ENCODE measurements around the gene PGM2L1. TPM values are rescaled to one million over a fixed set of nuclear protein-coding genes. Genes with fewer than 3 reads are reported as not detected.
A peak's percentile ranks its signal among the peaks of the same experiment; 100 is the strongest.
"Not testable (repeated sequence)": the region's sequence is repeated elsewhere in the genome, so short reads cannot be mapped to it uniquely, and the experiment has no call there.

The PGM2L1 gene
- total and polyA plus RNA-seq, 5 donors: 0.84 to 3.0 (median 2.4) TPM

- Histone ChIP-seq H3K9me3 (ENCODE audit: control insufficient read depth, low read length) (no peaks in the 10 kb centered on the region), H3K27me3 (ENCODE audit: control insufficient read depth, insufficient read depth) (no peaks in the 10 kb centered on the region), H3K4me1 (ENCODE audit: control insufficient read depth, insufficient read depth, low read length) (no peaks in the 10 kb centered on the region), H3K4me3 (ENCODE audit: low read length) (no peak overlapping the region), H3K27ac (ENCODE audit: low read length) (no peak overlapping the region)
- no peak for ATAC-seq
- DNase-seq: no peak
- intact Hi-C loops (cut with DNase I): no loop called here
- 73% methylated on average over 6 of the region's 6 CpGs for WGBS
These were observed 59.3 kb downstream of the PGM2L1 start for GRCh38 chr11:74338963-74339362.

GRCh38 chr11:74333193-74333592 lies 65.0 kb downstream of the PGM2L1 start:
- Histone ChIP-seq H3K27ac (ENCODE audit: low read length) (no peak overlapping the region), H3K4me1 (ENCODE audit: control insufficient read depth, insufficient read depth, low read length) (no peaks in the 10 kb centered on the region), H3K27me3 (ENCODE audit: control insufficient read depth, insufficient read depth) (no peaks in the 10 kb centered on the region), H3K4me3 (ENCODE audit: low read length) (no peak overlapping the region), H3K9me3 (ENCODE audit: control insufficient read depth, low read length) (no peaks in the 10 kb centered on the region)
- intact Hi-C loops (cut with DNase I): no loop called here
- WGBS: 85% methylated on average over 1 of the region's 1 CpG
- ATAC-seq (no peak), DNase-seq (no peak)

GRCh38 chr11:74332291-74332690 lies 65.9 kb downstream of the PGM2L1 start:
- ATAC-seq (no peak), DNase-seq (no peak)
- no peak overlapping the region for H3K4me3 ChIP-seq (ENCODE audit: low read length)
- no peaks in the 10 kb centered on the region for H3K9me3 ChIP-seq (ENCODE audit: control insufficient read depth, low read length)
- intact Hi-C loops (cut with DNase I): no loop called here
- 100% methylated on average over 1 of the region's 1 CpG for whole genome bisulfite sequencing
- H3K27me3 ChIP-seq (ENCODE audit: control insufficient read depth, insufficient read depth): no peaks in the 10 kb centered on the region
- H3K27ac ChIP-seq (ENCODE audit: low read length): no peak overlapping the region
- H3K4me1 ChIP-seq (ENCODE audit: control insufficient read depth, insufficient read depth, low read length): no peaks in the 10 kb centered on the region

GRCh38 chr11:74331000-74331399 lies 67.2 kb downstream of the PGM2L1 start:
- WGBS: 73% methylated on average over 6 of the region's 6 CpGs
- DNase-seq; H3K27me3 ChIP-seq (ENCODE audit: control insufficient read depth, insufficient read depth); H3K4me3 ChIP-seq (ENCODE audit: low read length); H3K9me3 ChIP-seq (ENCODE audit: control insufficient read depth, low read length); H3K4me1 ChIP-seq (ENCODE audit: control insufficient read depth, insufficient read depth, low read length); intact Hi-C loops (cut with DNase I); H3K27ac ChIP-seq (ENCODE audit: low read length): not testable (repeated sequence)
- ATAC-seq: peak in 1 of 2 donors; percentile 8

GRCh38 chr11:74330075-74330858 lies 68.0 kb downstream of the PGM2L1 start:
- DNase-seq (no peak), ATAC-seq (no peak)
- intact Hi-C loops (cut with DNase I): no loop called here
- Histone ChIP-seq H3K27ac (ENCODE audit: low read length) (no peak overlapping the region), H3K4me1 (ENCODE audit: control insufficient read depth, insufficient read depth, low read length) (peaks cover 11% of the 10 kb centered on the region), H3K27me3 (ENCODE audit: control insufficient read depth, insufficient read depth) (no peaks in the 10 kb centered on the region), H3K4me3 (ENCODE audit: low read length) (no peak overlapping the region), H3K9me3 (ENCODE audit: control insufficient read depth, low read length) (no peaks in the 10 kb centered on the region)

GRCh38 chr11:74327076-74327475 lies 71.2 kb downstream of the PGM2L1 start:
- no peak overlapping the region for H3K4me3 ChIP-seq (ENCODE audit: low read length)
- intact Hi-C loops (cut with DNase I): no loop called here
- no peak for DNase-seq
- 75% methylated on average over 1 of the region's 1 CpG for WGBS
- H3K4me1 ChIP-seq (ENCODE audit: control insufficient read depth, insufficient read depth, low read length): peaks cover 11% of the 10 kb centered on the region
- H3K27me3 ChIP-seq (ENCODE audit: control insufficient read depth, insufficient read depth): no peaks in the 10 kb centered on the region
- ATAC-seq: peak in 1 of 2 donors; percentile 32
- H3K9me3 ChIP-seq (ENCODE audit: control insufficient read depth, low read length): no peaks in the 10 kb centered on the region
- H3K27ac ChIP-seq (ENCODE audit: low read length): no peak overlapping the region

- intact Hi-C loops (cut with DNase I): no loop called here
- ATAC-seq (peak in 1 of 2 donors; percentile 69), DNase-seq (no peak)
- WGBS: 55% methylated on average over 5 of the region's 5 CpGs
- H3K4me3 ChIP-seq (ENCODE audit: low read length): no peak overlapping the region
- no peaks in the 10 kb centered on the region for H3K27me3 ChIP-seq (ENCODE audit: control insufficient read depth, insufficient read depth)
- no peaks in the 10 kb centered on the region for H3K9me3 ChIP-seq (ENCODE audit: control insufficient read depth, low read length)
- peaks cover 11% of the 10 kb centered on the region for H3K4me1 ChIP-seq (ENCODE audit: control insufficient read depth, insufficient read depth, low read length)
- H3K27ac ChIP-seq (ENCODE audit: low read length): no peak overlapping the region
These were observed 71.6 kb downstream of the PGM2L1 start for GRCh38 chr11:74326665-74327064.

- ATAC-seq (peak; percentile 86 to 92), DNase-seq (peak; percentile 86 to 94 (median 93))
- no peaks in the 10 kb centered on the region for H3K9me3 ChIP-seq (ENCODE audit: control insufficient read depth, low read length)
- WGBS: 29% methylated on average over 7 of the region's 7 CpGs
- intact Hi-C loops (cut with DNase I): no loop called here
- H3K4me3 ChIP-seq (ENCODE audit: low read length): no peak overlapping the region
- H3K4me1 ChIP-seq (ENCODE audit: control insufficient read depth, insufficient read depth, low read length): peaks cover 11% of the 10 kb centered on the region
- peak overlapping the region; percentile 82 for H3K27ac ChIP-seq (ENCODE audit: low read length)
- H3K27me3 ChIP-seq (ENCODE audit: control insufficient read depth, insufficient read depth): no peaks in the 10 kb centered on the region
These were observed 72.3 kb downstream of the PGM2L1 start for GRCh38 chr11:74325649-74326645.

GRCh38 chr11:74322667-74323066 lies 75.6 kb downstream of the PGM2L1 start:
- Histone ChIP-seq H3K27me3 (ENCODE audit: control insufficient read depth, insufficient read depth) (no peaks in the 10 kb centered on the region), H3K9me3 (ENCODE audit: control insufficient read depth, low read length) (no peaks in the 10 kb centered on the region), H3K4me3 (ENCODE audit: low read length) (no peak overlapping the region), H3K4me1 (ENCODE audit: control insufficient read depth, insufficient read depth, low read length) (peaks cover 11% of the 10 kb centered on the region), H3K27ac (ENCODE audit: low read length) (no peak overlapping the region)
- DNase-seq: peak; percentile 71 to 87 (median 87)
- ATAC-seq: peak; percentile 35 to 87
- 29% methylated on average over 2 of the region's 2 CpGs for WGBS
- intact Hi-C loops (cut with DNase I): no loop called here

- ATAC-seq (peak; percentile 32 to 71), DNase-seq (no peak)
- Histone ChIP-seq H3K27ac (ENCODE audit: low read length) (no peak overlapping the region), H3K9me3 (ENCODE audit: control insufficient read depth, low read length) (peaks cover 3% of the 10 kb centered on the region), H3K4me3 (ENCODE audit: low read length) (no peak overlapping the region), H3K27me3 (ENCODE audit: control insufficient read depth, insufficient read depth) (no peaks in the 10 kb centered on the region), H3K4me1 (ENCODE audit: control insufficient read depth, insufficient read depth, low read length) (peaks cover 10% of the 10 kb centered on the region)
- WGBS: 34% methylated on average over 10 of the region's 10 CpGs
- intact Hi-C loops (cut with DNase I): no loop called here
These were observed 76.6 kb downstream of the PGM2L1 start for GRCh38 chr11:74321487-74322188.
